HG02623 (cell line): ENCODE data around the gene ZC3H7A.
"Not testable (repeated sequence)": the region's sequence is repeated elsewhere in the genome, so short reads cannot be mapped to it uniquely, and the experiment has no call there.

Experiments
- ATAC-seq: cut with Tn5 transposase; IDR thresholded peaks from one replicate; pipeline ENCODE4 v1.9.1; 2021; ENCODE audit warnings: moderate library complexity; ENCODE audit not compliant: unreplicated experiment

Gene ZC3H7A

GRCh38 chr16:11801481-11802021 lies 4.5 kb upstream of the ZC3H7A start:
- ATAC-seq, result no peak

DNA sequence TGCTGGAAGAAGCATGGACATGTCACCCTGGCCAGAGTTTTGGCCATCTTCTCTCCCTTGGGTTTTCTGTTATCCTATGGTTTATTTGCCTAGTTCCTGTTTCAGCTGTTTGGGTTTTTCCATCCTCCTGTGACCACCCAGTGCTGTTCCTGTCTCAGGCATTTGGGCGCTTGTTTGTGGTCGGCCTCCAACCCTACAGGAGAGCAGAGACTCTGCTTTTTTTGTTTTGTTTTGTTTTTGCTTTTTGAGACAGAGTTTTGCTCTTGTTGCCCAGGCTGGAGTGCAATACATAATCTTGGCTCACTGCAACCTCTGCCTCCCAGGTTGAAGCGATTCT lies 3.3 kb upstream of the ZC3H7A start:
- ATAC-seq, result no peak

DNA sequence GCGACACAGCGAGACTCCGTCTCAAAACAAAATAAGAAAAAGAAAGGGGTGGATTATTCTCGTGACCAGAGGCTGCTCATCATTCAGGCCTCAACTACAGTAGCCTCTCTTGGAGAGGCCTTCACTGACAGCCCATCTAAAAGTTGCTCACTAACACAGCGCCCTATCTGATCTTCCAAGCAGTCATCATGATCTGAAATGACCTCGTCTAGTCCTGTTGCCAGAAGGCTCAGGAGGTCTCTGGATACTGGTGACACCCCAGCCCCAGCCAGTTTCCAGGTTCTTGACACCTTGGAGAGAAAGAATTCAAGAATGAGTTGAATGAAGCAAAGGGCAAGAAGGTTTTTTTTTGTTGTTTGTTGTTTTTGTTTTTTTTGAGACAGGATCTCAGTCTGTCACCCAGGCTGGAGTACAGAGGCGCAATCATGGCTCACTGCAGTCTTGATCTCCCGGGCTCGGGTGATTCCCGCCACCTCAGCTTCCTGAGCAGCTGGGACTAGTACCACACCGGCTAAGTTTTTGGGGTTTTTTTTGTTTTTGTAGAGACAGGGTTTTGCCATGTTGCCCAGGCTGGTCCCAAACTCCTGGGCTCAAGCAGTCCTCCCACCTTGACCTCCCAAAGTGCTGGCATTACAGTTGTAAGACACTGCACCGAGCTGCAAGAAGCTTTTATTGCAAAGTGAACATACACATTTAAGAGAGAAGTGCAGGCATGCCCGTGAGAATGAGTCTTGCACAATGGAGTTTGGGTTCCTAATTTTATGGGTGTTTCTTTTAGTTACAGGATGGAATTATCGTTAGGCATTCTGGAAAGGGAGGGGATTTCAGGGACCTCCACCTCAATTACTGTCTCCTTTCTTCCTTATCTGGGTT lies 2.7 kb upstream of the ZC3H7A start:
- no peak for ATAC-seq

- ATAC-seq, result no peak
These were observed 1.9 kb upstream of the ZC3H7A start for GRCh38 chr16:11799017-11799381.

- ATAC-seq, result no peak
These were observed 870 bp upstream of the ZC3H7A start for GRCh38 chr16:11797957-11798299.

GRCh38 chr16:11796227-11797165 lies 562 bp downstream of the ZC3H7A start:
- peak; percentile 6 for ATAC-seq

GRCh38 chr16:11795887-11796226 lies 1.2 kb downstream of the ZC3H7A start:
- no peak for ATAC-seq

GRCh38 chr16:11794996-11795886 lies 1.8 kb downstream of the ZC3H7A start:
- no peak for ATAC-seq

DNA sequence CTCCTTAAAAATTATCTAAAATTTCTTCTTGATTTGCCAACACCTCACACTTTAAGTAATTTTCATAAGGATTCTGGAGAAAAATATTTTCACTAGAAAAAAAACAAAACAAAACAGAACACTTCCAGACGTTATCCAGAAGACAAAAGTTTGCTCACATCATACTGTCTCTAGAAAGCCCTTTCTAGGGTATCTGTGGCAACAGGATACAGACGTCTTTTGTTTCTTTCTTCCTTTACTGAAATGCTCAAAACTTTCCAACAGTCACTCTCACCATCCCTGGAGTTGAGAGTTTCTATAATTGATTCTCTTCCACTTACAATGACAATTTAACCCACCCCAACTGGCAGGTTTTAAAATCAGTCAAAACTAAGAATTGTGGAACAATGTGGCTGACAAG lies 2.6 kb downstream of the ZC3H7A start:
- ATAC-seq, result no peak

- ATAC-seq, result no peak
These were observed 3.2 kb downstream of the ZC3H7A start for GRCh38 chr16:11793840-11794239.

DNA sequence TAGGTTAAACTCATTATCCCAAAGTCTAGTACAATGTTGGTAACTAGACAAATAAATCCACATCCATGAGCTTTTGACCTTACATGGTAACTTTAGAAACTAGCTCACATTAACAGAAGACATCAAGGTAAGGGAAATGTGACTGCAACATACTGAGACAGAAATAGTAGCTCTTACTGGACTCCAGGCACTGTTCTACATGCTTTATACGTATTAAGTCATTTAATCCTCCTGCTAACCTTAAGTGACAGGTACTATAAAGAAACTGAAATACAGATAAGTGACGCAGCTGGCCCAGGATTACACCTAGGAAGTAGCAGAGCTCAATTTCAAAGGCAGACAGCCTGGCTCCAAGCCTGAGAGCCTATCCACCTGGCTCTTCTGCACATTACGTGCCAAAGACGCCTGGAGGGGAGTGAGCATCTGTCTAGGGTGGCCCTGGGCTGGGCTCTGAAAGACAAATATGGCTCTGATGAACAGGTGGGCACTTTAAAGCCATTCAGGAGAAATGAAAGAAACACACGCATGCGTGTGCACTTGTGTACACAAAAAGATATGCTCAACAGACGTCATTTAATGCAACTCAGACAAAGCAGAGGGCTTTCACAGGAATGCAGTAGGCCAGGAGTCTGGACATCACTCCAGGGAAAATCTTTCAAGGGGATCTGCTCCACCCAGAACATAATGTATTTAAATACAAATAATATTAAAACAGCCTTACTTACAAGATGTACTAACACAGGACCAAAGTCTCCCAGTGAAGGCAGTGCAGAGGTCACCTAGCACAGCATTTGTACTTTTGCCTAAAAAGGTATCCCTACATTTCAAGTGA lies 4.4 kb downstream of the ZC3H7A start:
- no peak for ATAC-seq

DNA sequence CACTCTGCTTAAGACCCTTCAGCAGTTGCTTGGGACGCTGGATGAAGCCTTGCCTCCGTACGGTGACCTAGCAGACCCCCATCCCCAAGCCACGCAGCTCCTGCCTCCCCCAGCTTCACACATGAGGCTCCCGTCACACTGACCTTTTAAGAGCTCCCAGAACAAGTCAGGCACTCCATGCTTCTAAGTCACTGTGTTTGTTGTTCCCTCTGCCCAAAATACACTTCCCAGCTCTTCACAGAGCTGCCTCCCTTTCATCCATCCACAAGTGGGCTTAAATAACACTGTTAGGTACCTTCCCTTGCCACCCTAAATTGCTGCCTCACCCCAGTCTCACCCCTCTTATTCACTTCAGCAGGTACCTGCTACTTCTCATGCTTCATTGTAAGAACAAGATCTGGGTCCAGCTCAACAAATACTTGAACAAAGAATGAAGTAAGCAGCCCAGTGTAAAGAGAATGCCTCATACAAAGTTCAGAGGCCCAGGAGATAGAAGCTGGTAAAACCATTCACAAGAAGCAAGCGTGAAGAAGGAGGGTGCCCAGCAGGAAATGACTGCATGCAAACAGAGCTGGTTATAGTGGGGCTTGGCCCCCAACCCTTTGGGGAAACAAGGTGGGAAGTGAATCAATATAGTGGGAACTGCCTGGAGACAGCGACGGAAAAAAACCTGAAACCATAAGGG lies 5.8 kb downstream of the ZC3H7A start:
- no peak for ATAC-seq

GRCh38 chr16:11788914-11789313 lies 8.1 kb downstream of the ZC3H7A start:
- no peak for ATAC-seq

- ATAC-seq, result not testable (repeated sequence)
These were observed 12.0 kb downstream of the ZC3H7A start for GRCh38 chr16:11784980-11785599.

- ATAC-seq, result not testable (repeated sequence)
These were observed 12.7 kb downstream of the ZC3H7A start for GRCh38 chr16:11784381-11784780.

DNA sequence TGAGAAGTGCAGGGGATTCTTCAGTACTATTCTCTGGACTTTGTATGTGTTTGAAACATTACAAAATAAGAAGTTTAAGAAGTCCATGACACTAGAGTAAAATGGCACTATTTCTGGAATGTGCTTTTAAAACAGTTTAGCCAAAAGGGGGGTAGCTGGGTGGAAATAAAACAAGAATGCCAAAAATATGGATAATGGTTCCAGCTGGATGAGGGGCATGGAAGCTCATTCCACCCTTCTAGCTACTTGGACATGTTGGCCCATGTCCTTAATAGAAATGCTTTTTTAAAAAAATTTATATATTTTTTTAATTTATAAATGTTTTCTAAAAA lies 13.1 kb downstream of the ZC3H7A start:
- no peak for ATAC-seq

GRCh38 chr16:11783319-11784037 lies 13.6 kb downstream of the ZC3H7A start:
- ATAC-seq, result no peak

GRCh38 chr16:11781773-11782172 lies 15.3 kb downstream of the ZC3H7A start:
- ATAC-seq, result no peak
